SU-DHL-6 (cell line): Measurements from ENCODE around the gene DNAH5.

Source experiments
- EZH2phosphoT487 ChIP-seq: fragments of 200-600 bp; sonication (generic), shearing (Covaris generic); conservative IDR thresholded peaks from 2 replicates; pipeline ENCODE4 v1.6.1; 2018; ENCODE audit warnings: mild to moderate bottlenecking, antibody characterized with exemption, low read length, moderate library complexity, mixed read lengths
- TF ChIP-seq, protein P1 (sequence below): fragments of 200-600 bp; sonication (generic); IDR thresholded peaks from one replicate; pipeline ENCODE4 v1.5.1; 2017; ENCODE audit warnings: antibody characterized with exemption, mild to moderate bottlenecking, low read length, moderate library complexity; ENCODE audit not compliant: insufficient read depth, poor library complexity, severe bottlenecking

DNA sequence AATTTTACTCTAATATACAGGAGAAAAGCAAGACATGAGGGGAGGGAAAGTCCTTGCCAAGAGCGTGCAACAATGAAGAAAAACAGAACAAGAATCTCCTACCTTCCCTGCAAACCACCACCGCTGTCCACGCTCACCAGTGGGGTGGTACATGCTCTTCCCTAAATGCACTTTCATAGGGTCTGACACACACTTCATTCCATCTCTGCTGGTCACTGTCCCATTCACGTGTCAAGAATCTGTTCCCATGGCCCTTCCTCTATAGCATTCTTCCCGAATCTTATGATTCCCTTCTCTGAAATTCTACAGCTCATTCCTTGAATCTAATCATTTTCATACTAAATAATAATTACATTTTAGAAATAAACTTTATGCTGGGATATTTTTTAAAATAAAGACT lies 11.4 kb upstream of the DNAH5 start:
- TF ChIP-seq, protein P1, sequence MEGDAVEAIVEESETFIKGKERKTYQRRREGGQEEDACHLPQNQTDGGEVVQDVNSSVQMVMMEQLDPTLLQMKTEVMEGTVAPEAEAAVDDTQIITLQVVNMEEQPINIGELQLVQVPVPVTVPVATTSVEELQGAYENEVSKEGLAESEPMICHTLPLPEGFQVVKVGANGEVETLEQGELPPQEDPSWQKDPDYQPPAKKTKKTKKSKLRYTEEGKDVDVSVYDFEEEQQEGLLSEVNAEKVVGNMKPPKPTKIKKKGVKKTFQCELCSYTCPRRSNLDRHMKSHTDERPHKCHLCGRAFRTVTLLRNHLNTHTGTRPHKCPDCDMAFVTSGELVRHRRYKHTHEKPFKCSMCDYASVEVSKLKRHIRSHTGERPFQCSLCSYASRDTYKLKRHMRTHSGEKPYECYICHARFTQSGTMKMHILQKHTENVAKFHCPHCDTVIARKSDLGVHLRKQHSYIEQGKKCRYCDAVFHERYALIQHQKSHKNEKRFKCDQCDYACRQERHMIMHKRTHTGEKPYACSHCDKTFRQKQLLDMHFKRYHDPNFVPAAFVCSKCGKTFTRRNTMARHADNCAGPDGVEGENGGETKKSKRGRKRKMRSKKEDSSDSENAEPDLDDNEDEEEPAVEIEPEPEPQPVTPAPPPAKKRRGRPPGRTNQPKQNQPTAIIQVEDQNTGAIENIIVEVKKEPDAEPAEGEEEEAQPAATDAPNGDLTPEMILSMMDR, result no peak
- TF ChIP-seq EZH2phosphoT487, result no peak
